HepG2 (cell line): ENCODE results near the gene ME2. TPM values are rescaled to one million over a fixed set of nuclear protein-coding genes. Genes with fewer than 3 reads are reported as not detected.

ENCODE experiments used
- HDAC1 ChIP-seq: sonication (generic); formaldehyde crosslinking; IDR thresholded peaks from 2 replicates; pipeline ENCODE4 v1.5.1; 2020; ENCODE audit warnings: mild to moderate bottlenecking, missing genetic modification reagents
- MEF2D ChIP-seq: sonication (generic); formaldehyde crosslinking; IDR thresholded peaks from 2 replicates; pipeline ENCODE4 v1.5.1; 2020; ENCODE audit warnings: mild to moderate bottlenecking, missing genetic modification reagents
- MLX ChIP-seq: IDR thresholded peaks from 2 replicates; pipeline ENCODE4 v1.6.1; 2016
- NFATC3 ChIP-seq: sonication (generic); formaldehyde crosslinking; IDR thresholded peaks from 2 replicates; pipeline ENCODE4 v1.5.1; 2020; ENCODE audit warnings: mild to moderate bottlenecking, missing genetic modification reagents
- PRDM10 ChIP-seq: sonication (generic); formaldehyde crosslinking; IDR thresholded peaks from 2 replicates; pipeline ENCODE4 v1.4.0; 2020; ENCODE audit warnings: low read depth, missing genetic modification reagents
- SOX13 ChIP-seq, 3 experiments: fragments of 450-650 bp in 1 of 3; sonication (generic) in 1 of 3; formaldehyde crosslinking in 1 of 3; IDR thresholded peaks in 2 of 3; conservative IDR thresholded peaks in 1 of 3; 2 replicates each; pipeline versions ENCODE4 v1.5.0 to v1.6.1; 2016 to 2020; ENCODE audit warnings: antibody characterized with exemption in 1 of 3, mild to moderate bottlenecking in 1 of 3, missing compliant biosample characterization in 1 of 3, missing genetic modification reagents in 1 of 3, moderate library complexity in 1 of 3
- TERF1 ChIP-seq: sonication (generic); formaldehyde crosslinking; IDR thresholded peaks from 2 replicates; pipeline ENCODE4 v1.8.0; 2022; ENCODE audit warnings: mild to moderate bottlenecking, missing genetic modification reagents, moderate library complexity
- ZBTB33 ChIP-seq: sonication (generic); formaldehyde crosslinking; IDR thresholded peaks from 2 replicates; pipeline ENCODE4 v1.4.0; 2020; ENCODE audit warnings: missing genetic modification reagents
- ZNF121 ChIP-seq: sonication (generic); formaldehyde crosslinking; IDR thresholded peaks from 2 replicates; pipeline ENCODE4 v1.5.0; 2020; ENCODE audit warnings: mild to moderate bottlenecking, missing genetic modification reagents
- ZNF263 ChIP-seq: sonication (generic); formaldehyde crosslinking; IDR thresholded peaks from 2 replicates; pipeline ENCODE4 v1.4.0; 2020; ENCODE audit warnings: missing genetic modification reagents
- ZNF552 ChIP-seq: sonication (generic); formaldehyde crosslinking; IDR thresholded peaks from 2 replicates; pipeline ENCODE4 v1.9.0; 2022; ENCODE audit warnings: missing genetic modification reagents, mild to moderate bottlenecking, borderline replicate concordance
- ZNF556 ChIP-seq: sonication (generic); formaldehyde crosslinking; IDR thresholded peaks from 2 replicates; pipeline ENCODE4 v1.4.0; 2020; ENCODE audit warnings: mild to moderate bottlenecking, missing genetic modification reagents, borderline replicate concordance
- ZNF577 ChIP-seq: sonication (generic); formaldehyde crosslinking; IDR thresholded peaks from 2 replicates; pipeline ENCODE4 v1.4.0; 2020; ENCODE audit warnings: mild to moderate bottlenecking, low read depth, missing genetic modification reagents, borderline replicate concordance
- ZNF615 ChIP-seq: sonication (generic); formaldehyde crosslinking; IDR thresholded peaks from 2 replicates; pipeline ENCODE4 v1.5.0; 2020; ENCODE audit warnings: mild to moderate bottlenecking, missing genetic modification reagents, borderline replicate concordance
- ZNF710 ChIP-seq: sonication (generic); formaldehyde crosslinking; IDR thresholded peaks from 2 replicates; pipeline ENCODE4 v1.5.0; 2020; ENCODE audit warnings: mild to moderate bottlenecking, missing genetic modification reagents, borderline replicate concordance
- ZNF766 ChIP-seq: sonication (generic); formaldehyde crosslinking; IDR thresholded peaks from 2 replicates; pipeline ENCODE4 v1.5.0; 2020; ENCODE audit warnings: missing genetic modification reagents, borderline replicate concordance
- ZNF841 ChIP-seq: sonication (generic); formaldehyde crosslinking; IDR thresholded peaks from 2 replicates; pipeline ENCODE4 v1.8.1; 2023; ENCODE audit warnings: missing genetic modification reagents, borderline replicate concordance
- polyA plus RNA-seq, 8 experiments: library from polyadenylated mRNA; depleted of rRNA in 3 of 8; stranded (reverse) in 7 of 8; unstranded in 1 of 8; fragments of >200 nt; fragmentation: Illumina TruSeq in 4 of 8; extraction: Trizol in 4 of 8; gene quantifications; 2 replicates each; pipeline versions ENCODE4 v1.2.1 to v1.2.3, GENCODE V29; 2011 to 2016; ENCODE audit warnings: low read depth in 4 of 8, missing spikeins in 1 of 8, mixed read lengths in 1 of 8; ENCODE audit not compliant: insufficient read depth in 1 of 8
- total RNA-seq, 5 experiments: library from RNA; depleted of rRNA; stranded (reverse); fragments of >200 nt; fragmentation: Illumina TruSeq; extraction: Trizol; gene quantifications; 2 replicates each; pipeline ENCODE4 v1.2.3, GENCODE V29; 2016; ENCODE audit warnings: low read depth in 1 of 5

The ME2 gene
- total and polyA plus RNA-seq, 2 of the 13 experiments (the other 11 are each of a cell fraction or from before 2014, with no cell fraction given), result 17.3 to 20.6 TPM

GRCh38 chr18:50967714-50968661 lies 89.1 kb downstream of the ME2 start, which contains the start of gene ELAC1 (continued):
- 0 out of 2 replicates have a peak, but pooled peaks have one; percentile 3 for TF ChIP-seq ZBTB33 (CRISPR knock-in tag)
- no peak for TF ChIP-seq ZNF841 (CRISPR knock-in tag)
- TF ChIP-seq PRDM10 (CRISPR knock-in tag), result no peak
- TF ChIP-seq SOX13 (IDR thresholded peaks at IDR 0.05), result no peak
- TF ChIP-seq SOX13 (CRISPR knock-in tag; conservative IDR thresholded peaks at IDR 0.05 in 1 of 2, IDR thresholded peaks at IDR 0.05 in 1 of 2), result peak in 1 of 2 experiments; percentile 14; a peak in 1 of 4 replicates
- TF ChIP-seq MLX (CRISPR knock-in tag), result no peak
- TF ChIP-seq ZNF556 (CRISPR knock-in tag), result no peak; the same call in 1 of the 2 replicates
- no peak for TF ChIP-seq NFATC3 (CRISPR knock-in tag)
- no peak for TF ChIP-seq ZNF263 (CRISPR knock-in tag)
- no peak; the same call in 1 of the 2 replicates for TF ChIP-seq ZNF766 (CRISPR knock-in tag)
- no peak for TF ChIP-seq ZNF552
- TF ChIP-seq HDAC1 (CRISPR knock-in tag), result peak; percentile 78
- no peak; the same call in 1 of the 2 replicates for TF ChIP-seq ZNF121 (CRISPR knock-in tag)
- 0 out of 2 replicates have a peak, but pooled peaks have one; percentile 64 for TF ChIP-seq TERF1 (CRISPR knock-in tag)
- TF ChIP-seq ZNF710, result no peak
- TF ChIP-seq ZNF577, result no peak
- TF ChIP-seq ZNF615 (CRISPR knock-in tag), result no peak
- no peak for TF ChIP-seq MEF2D (CRISPR knock-in tag)
